B cell (primary cell): ENCODE measurements around the gene SCYL2. TPM values are rescaled to one million over a fixed set of nuclear protein-coding genes. Genes with fewer than 3 reads are reported as not detected.

ENCODE experiments used
- ATAC-seq: fragments of 200-7000 bp; cut with Tn5 transposase; one replicate; pipeline ENCODE4 v1.10.0; 2021; ENCODE audit warnings: low read depth, mild to moderate bottlenecking, moderate number of reproducible peaks, moderate library complexity
- CTCF ChIA-PET: fragments of 350-600 bp; sonication (Branson Sonifier 250); formaldehyde crosslinking; loops from one replicate; lab custom pipeline; 2021; ENCODE audit warnings: antibody characterized with exemption, inconsistent platforms; lab: Charles Lee
- POLR2A ChIA-PET: fragments of 350-600 bp; sonication (Branson Sonifier 250); formaldehyde crosslinking; loops from one replicate; lab custom pipeline; 2021; ENCODE audit warnings: antibody characterized with exemption; lab: Charles Lee
- DNase-seq: peaks from one replicate; pipeline ENCODE4 v3.0.0; 2013
- H2AFZ ChIP-seq: 2 replicates; pipeline ENCODE4 v1.6.1; 2012; ENCODE audit warnings: mild to moderate bottlenecking, low read depth, low read length; ENCODE audit not compliant: insufficient read depth, poor library complexity, severe bottlenecking
- H3K27ac ChIP-seq, 2 donors: 1 replicate in 1 of 2; 2 replicates in 1 of 2; pipeline ENCODE4 v1.5.1; 2012 to 2013; ENCODE audit warnings: low read length in 2 of 2, mild to moderate bottlenecking in 2 of 2, moderate library complexity in 1 of 2
- H3K27me3 ChIP-seq, 4 experiments: fragments of 200-600 bp in 1 of 4; sonication (generic) in 1 of 4; replicated peaks in 1 of 4; 1 replicate in 2 of 4; 2 replicates in 2 of 4; pipeline versions ENCODE4 v1.6.1 to v1.7.0; 2013 to 2016; ENCODE audit warnings: low read length in 3 of 4, mild to moderate bottlenecking in 2 of 4, mixed read lengths in 1 of 4, moderate library complexity in 1 of 4; ENCODE audit not compliant: insufficient read depth in 4 of 4, control insufficient read depth in 3 of 4; ENCODE audit errors: control extremely low read depth in 1 of 4
- H3K36me3 ChIP-seq, 2 experiments: replicated peaks in 1 of 2; 1 replicate in 1 of 2; 2 replicates in 1 of 2; pipeline versions ENCODE4 v1.6.1 to v1.7.1; 2013; ENCODE audit warnings: low read length in 1 of 2; ENCODE audit not compliant: insufficient read depth in 2 of 2, control insufficient read depth in 1 of 2; ENCODE audit errors: control extremely low read depth in 1 of 2, extremely low read depth in 1 of 2
- H3K4me1 ChIP-seq, 2 donors: fragments of 200-600 bp in 1 of 2; sonication (generic) in 1 of 2; 1 replicate in 1 of 2; 2 replicates in 1 of 2; pipeline versions ENCODE4 v1.5.1 to v1.6.1; 2013 to 2017; ENCODE audit warnings: low read length in 2 of 2; ENCODE audit not compliant: control insufficient read depth in 2 of 2, insufficient read depth in 2 of 2
- H3K4me2 ChIP-seq: replicated peaks from 2 replicates; pipeline ENCODE3; 2012; ENCODE audit warnings: mild to moderate bottlenecking, low read depth, low read length; ENCODE audit not compliant: poor library complexity, severe bottlenecking
- H3K4me3 ChIP-seq, 5 experiments: fragments of 200-600 bp in 1 of 5; sonication (generic) in 1 of 5; 1 replicate in 3 of 5; 2 replicates in 2 of 5; pipeline versions ENCODE4 v1.5.1 to v1.7.0; 2011 to 2016; ENCODE audit warnings: low read length in 4 of 5, mild to moderate bottlenecking in 4 of 5, low read depth in 2 of 5, control low read depth in 1 of 5, moderate library complexity in 1 of 5; ENCODE audit not compliant: insufficient read depth in 1 of 5; ENCODE audit errors: control extremely low read depth in 1 of 5, extremely low read depth in 1 of 5
- H3K79me2 ChIP-seq: fragments of 200-600 bp; sonication (generic); one replicate; pipeline ENCODE4 v1.6.0; 2016; ENCODE audit warnings: low read length; ENCODE audit not compliant: control insufficient read depth, insufficient read depth
- H3K9ac ChIP-seq: fragments of 200-600 bp; sonication (generic); 2 replicates; pipeline ENCODE4 v1.6.1; 2017; ENCODE audit warnings: mild to moderate bottlenecking, low read length, moderate library complexity
- H3K9me3 ChIP-seq, 3 donors: one replicate each; pipeline versions ENCODE4 v1.6.1 to v1.7.1; 2013; ENCODE audit warnings: low read length in 2 of 3; ENCODE audit not compliant: control insufficient read depth in 2 of 3, insufficient read depth in 1 of 3; ENCODE audit errors: control extremely low read depth in 1 of 3
- H4K20me1 ChIP-seq: 2 replicates; pipeline ENCODE4 v1.6.0; 2012; ENCODE audit warnings: mild to moderate bottlenecking, low read length; ENCODE audit not compliant: insufficient read depth, control insufficient read depth, poor library complexity, severe bottlenecking
- H3K27ac Mint-ChIP-seq: one replicate; pipeline ENCODE4 v1.8.0; 2021; ENCODE audit warnings: mixed read lengths
- H3K27me3 Mint-ChIP-seq: one replicate; pipeline ENCODE4 v1.8.0; 2021; ENCODE audit warnings: mixed read lengths
- H3K4me1 Mint-ChIP-seq: one replicate; pipeline ENCODE4 v1.8.0; 2021; ENCODE audit warnings: mixed read lengths
- H3K4me3 Mint-ChIP-seq: one replicate; pipeline ENCODE4 v1.8.0; 2021; ENCODE audit warnings: mixed read lengths
- H3K9me3 Mint-ChIP-seq: one replicate; pipeline ENCODE4 v1.8.0; 2022; ENCODE audit warnings: mixed read lengths; ENCODE audit not compliant: insufficient read depth
- EZH2 ChIP-seq: IDR thresholded peaks from 2 replicates; pipeline ENCODE4 v1.6.1; 2012; ENCODE audit warnings: borderline replicate concordance, low read depth, mild to moderate bottlenecking, moderate library complexity, low read length; ENCODE audit not compliant: insufficient read depth, poor library complexity, severe bottlenecking
- WGBS: methylation state at CpG from one replicate; pipeline ENCODE4 v1.1.5; 2013; ENCODE audit warnings: missing lambda C conversion rate; ENCODE audit not compliant: insufficient coverage; 5-methylcytosine and 5-hydroxymethylcytosine counted together
- intact Hi-C: fragments of 100-400 bp; cut with micrococcal nuclease; formaldehyde crosslinking; loops from one replicate; pipeline ENCODE4 v1.10.0; 2022
- polyA plus RNA-seq: library from polyadenylated mRNA; depleted of rRNA; stranded (reverse); fragments of >200 nt; gene quantifications from 2 replicates; pipeline ENCODE4 v1.2.3, GENCODE V29; 2012
- total RNA-seq, 2 donors: library from RNA; stranded (reverse); fragments of 120-200 nt in 1 of 2; gene quantifications; 1 replicate in 1 of 2; 2 replicates in 1 of 2; pipeline versions ENCODE4 v1.2.3 to v1.2.4, GENCODE V29; 2013 to 2022
- TF ChIP-seq, protein P1 (sequence below): fragments of 200-600 bp; IDR thresholded peaks from one replicate; pipeline ENCODE4 v1.8.0; 2022; ENCODE audit warnings: antibody characterized with exemption, mild to moderate bottlenecking

SCYL2 gene
- total and polyA plus RNA-seq, 2 donors (not counting 1 experiment from before 2014, with no cell fraction given): 8.8 to 38.4 TPM

DNA sequence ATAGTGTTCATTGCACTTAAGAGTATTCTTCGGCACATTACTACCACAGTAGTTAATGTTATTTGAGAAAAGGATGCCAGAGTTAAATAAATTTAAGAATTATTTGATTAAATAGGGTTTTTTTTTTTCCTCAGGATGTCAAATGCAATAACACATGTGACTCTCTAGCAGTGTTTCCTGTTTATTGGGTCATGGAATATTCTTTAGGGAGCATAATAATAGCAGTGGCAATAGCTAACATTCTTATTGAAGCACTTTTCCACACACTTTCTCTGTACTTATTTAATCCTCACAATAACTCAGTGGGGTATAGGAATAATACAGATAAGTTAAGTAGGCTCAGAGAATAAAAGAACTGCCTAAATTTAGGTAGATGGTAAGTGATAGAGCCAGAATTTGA lies 44.3 kb downstream of the SCYL2 start:
- intact Hi-C loops: no loop called here
- WGBS: no CpG with 5 or more reads among the region's 1 CpG
- Histone ChIP-seq H3K9me3 (no peaks in the 10 kb centered on the region), H4K20me1 (no peaks in the 10 kb centered on the region), H3K4me3 (no peak overlapping the region), H3K36me3 (peaks cover 11 to 19% of the 10 kb centered on the region in 2 experiments), H3K4me1 (no peaks in the 10 kb centered on the region), H3K27ac (no peak overlapping the region), H2AFZ (no peak overlapping the region), H3K9ac (no peak overlapping the region), H3K27me3 (no peaks in the 10 kb centered on the region), H3K79me2 (no peaks in the 10 kb centered on the region), H3K4me2 (no peak overlapping the region)
- DNase-seq (no peak), ATAC-seq (no peak)
- Mint-ChIP-seq H3K4me1 (no peaks in the 10 kb centered on the region), H3K9me3 (peaks cover 4% of the 10 kb centered on the region), H3K27ac (no peak overlapping the region), H3K4me3 (no peak overlapping the region), H3K27me3 (no peaks in the 10 kb centered on the region)
- TF ChIP-seq, protein P1, sequence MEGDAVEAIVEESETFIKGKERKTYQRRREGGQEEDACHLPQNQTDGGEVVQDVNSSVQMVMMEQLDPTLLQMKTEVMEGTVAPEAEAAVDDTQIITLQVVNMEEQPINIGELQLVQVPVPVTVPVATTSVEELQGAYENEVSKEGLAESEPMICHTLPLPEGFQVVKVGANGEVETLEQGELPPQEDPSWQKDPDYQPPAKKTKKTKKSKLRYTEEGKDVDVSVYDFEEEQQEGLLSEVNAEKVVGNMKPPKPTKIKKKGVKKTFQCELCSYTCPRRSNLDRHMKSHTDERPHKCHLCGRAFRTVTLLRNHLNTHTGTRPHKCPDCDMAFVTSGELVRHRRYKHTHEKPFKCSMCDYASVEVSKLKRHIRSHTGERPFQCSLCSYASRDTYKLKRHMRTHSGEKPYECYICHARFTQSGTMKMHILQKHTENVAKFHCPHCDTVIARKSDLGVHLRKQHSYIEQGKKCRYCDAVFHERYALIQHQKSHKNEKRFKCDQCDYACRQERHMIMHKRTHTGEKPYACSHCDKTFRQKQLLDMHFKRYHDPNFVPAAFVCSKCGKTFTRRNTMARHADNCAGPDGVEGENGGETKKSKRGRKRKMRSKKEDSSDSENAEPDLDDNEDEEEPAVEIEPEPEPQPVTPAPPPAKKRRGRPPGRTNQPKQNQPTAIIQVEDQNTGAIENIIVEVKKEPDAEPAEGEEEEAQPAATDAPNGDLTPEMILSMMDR: no peak
- no peak for TF ChIP-seq EZH2
- ChIA-PET CTCF (no interaction called here), POLR2A (no interaction called here)

- Mint-ChIP-seq H3K4me1 (no peaks in the 10 kb centered on the region), H3K9me3 (no peaks in the 10 kb centered on the region), H3K4me3 (no peak overlapping the region), H3K27me3 (no peaks in the 10 kb centered on the region), H3K27ac (no peak overlapping the region)
- H3K36me3 ChIP-seq: peaks cover 12 to 18% of the 10 kb centered on the region in 2 experiments
- H4K20me1 ChIP-seq: no peaks in the 10 kb centered on the region
- ATAC-seq (no peak), DNase-seq (no peak)
- H3K4me1 ChIP-seq: no peaks in the 10 kb centered on the region
- no CpG with 5 or more reads among the region's 2 CpGs for WGBS
- H3K4me3 ChIP-seq: no peak overlapping the region
- intact Hi-C loops: no loop called here
- no peak overlapping the region for H3K27ac ChIP-seq
- no peaks in the 10 kb centered on the region for H3K27me3 ChIP-seq
- no peaks in the 10 kb centered on the region for H3K79me2 ChIP-seq
- no peak overlapping the region for H2AFZ ChIP-seq
- TF ChIP-seq, protein P1: no peak
- no peak for TF ChIP-seq EZH2
- H3K9me3 ChIP-seq: no peaks in the 10 kb centered on the region
- ChIA-PET POLR2A (interaction anchor here (0.6 to 0.7 kb wide), 2 partner anchors 50 to 58 kb away, joined by 4 to 5 read pairs; no protein-coding TSS in a partner anchor), CTCF (no interaction called here)
- no peak overlapping the region for H3K9ac ChIP-seq
- H3K4me2 ChIP-seq: no peak overlapping the region
These were observed 50.4 kb downstream of the SCYL2 start for GRCh38 chr12:100317371-100317770.
